ENCODE results near the gene MAP3K14.

DNA sequence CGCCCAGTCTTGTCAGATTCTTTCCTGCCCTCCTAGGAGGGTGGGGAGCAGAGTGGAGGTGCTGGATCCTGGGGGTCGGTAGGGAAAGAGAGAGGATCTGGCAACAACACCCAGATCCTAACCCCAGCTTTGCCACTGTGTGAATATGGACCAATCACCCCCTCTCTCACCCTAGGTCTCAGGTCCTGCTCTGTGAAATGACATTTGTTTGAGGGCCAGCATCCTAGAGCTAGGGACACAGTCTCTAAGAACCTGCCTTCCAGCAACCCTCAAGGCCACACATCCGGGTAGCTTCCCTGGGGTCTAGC lies 28.4 kb upstream of the MAP3K14 start:
- no peak for TF ChIP-seq CTCF (IDR thresholded peaks at IDR 0.05; ENCODE audit: poor library complexity)
- no peak for TF ChIP-seq EZH2phosphoT487 (IDR thresholded peaks at IDR 0.05; ENCODE audit: low read depth, severe bottlenecking, unreplicated experiment)
- TF ChIP-seq EZH2 (IDR thresholded peaks at IDR 0.05; ENCODE audit: borderline replicate concordance), result no peak
